PFSK-1 (cell line): Measurements from ENCODE around the gene CPXM1.

Source experiments
- FOXP2 ChIP-seq: optimal IDR thresholded peaks from 2 replicates; pipeline ENCODE3; 2011; ENCODE audit warnings: borderline replicate concordance, control low read depth, inconsistent platforms; ENCODE audit not compliant: insufficient read depth; ENCODE audit errors: extremely low read length, extremely low read depth
- POLR2AphosphoS5 ChIP-seq: IDR thresholded peaks from 2 replicates; pipeline ENCODE4 v1.6.1; 2012; ENCODE audit warnings: low read depth, mild to moderate bottlenecking, control low read depth, low read length, moderate library complexity
- SIN3A ChIP-seq: IDR thresholded peaks from 2 replicates; pipeline ENCODE4 v1.6.1; 2012; ENCODE audit warnings: mild to moderate bottlenecking, low read length, moderate library complexity, borderline replicate concordance; ENCODE audit not compliant: insufficient read depth
- TAF1 ChIP-seq: IDR thresholded peaks from 2 replicates; pipeline ENCODE4 v1.6.1; 2012; ENCODE audit warnings: low read length, control low read depth, borderline replicate concordance; ENCODE audit not compliant: insufficient read depth
- TF ChIP-seq, protein P1 (sequence below), 2 experiments: IDR thresholded peaks; 2 replicates each; pipeline versions ENCODE4 v1.6.1 to v1.8.0; 2011 to 2012; ENCODE audit warnings: low read depth in 2 of 2, low read length in 2 of 2, control low read depth in 1 of 2, inconsistent platforms in 1 of 2, mild to moderate bottlenecking in 1 of 2, moderate library complexity in 1 of 2; ENCODE audit not compliant: insufficient read depth in 1 of 2

Gene CPXM1

DNA sequence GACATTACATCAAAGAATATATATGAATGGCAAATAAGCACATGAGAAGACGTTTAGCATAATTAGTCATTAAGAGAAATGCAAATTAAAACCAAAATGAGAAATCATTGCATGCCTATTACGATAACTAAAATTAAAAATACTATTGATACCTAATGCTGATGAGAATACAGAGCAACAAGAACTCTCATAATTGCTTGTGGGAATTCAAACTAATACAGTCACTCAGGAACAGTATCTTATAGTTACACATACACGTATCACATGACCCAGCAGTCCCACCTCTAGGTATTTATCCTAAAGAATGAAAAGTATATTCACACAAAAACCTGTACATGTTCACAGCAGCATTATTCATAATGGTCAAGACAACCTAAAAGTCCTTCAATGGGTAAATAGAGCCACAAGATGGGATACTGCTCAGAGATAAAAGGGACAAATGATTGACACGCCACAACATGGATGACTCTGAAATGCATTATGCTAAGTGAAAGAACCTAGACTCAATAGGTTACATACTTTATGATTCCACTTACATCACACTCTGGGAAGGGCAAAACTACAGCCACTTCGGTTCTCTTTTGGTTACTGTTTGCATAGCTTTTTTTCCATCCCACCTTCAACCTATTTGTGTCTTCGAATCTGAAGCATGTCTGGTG lies 16.4 kb downstream of the CPXM1 start:
- TF ChIP-seq SIN3A: no peak
- TF ChIP-seq, protein P1, sequence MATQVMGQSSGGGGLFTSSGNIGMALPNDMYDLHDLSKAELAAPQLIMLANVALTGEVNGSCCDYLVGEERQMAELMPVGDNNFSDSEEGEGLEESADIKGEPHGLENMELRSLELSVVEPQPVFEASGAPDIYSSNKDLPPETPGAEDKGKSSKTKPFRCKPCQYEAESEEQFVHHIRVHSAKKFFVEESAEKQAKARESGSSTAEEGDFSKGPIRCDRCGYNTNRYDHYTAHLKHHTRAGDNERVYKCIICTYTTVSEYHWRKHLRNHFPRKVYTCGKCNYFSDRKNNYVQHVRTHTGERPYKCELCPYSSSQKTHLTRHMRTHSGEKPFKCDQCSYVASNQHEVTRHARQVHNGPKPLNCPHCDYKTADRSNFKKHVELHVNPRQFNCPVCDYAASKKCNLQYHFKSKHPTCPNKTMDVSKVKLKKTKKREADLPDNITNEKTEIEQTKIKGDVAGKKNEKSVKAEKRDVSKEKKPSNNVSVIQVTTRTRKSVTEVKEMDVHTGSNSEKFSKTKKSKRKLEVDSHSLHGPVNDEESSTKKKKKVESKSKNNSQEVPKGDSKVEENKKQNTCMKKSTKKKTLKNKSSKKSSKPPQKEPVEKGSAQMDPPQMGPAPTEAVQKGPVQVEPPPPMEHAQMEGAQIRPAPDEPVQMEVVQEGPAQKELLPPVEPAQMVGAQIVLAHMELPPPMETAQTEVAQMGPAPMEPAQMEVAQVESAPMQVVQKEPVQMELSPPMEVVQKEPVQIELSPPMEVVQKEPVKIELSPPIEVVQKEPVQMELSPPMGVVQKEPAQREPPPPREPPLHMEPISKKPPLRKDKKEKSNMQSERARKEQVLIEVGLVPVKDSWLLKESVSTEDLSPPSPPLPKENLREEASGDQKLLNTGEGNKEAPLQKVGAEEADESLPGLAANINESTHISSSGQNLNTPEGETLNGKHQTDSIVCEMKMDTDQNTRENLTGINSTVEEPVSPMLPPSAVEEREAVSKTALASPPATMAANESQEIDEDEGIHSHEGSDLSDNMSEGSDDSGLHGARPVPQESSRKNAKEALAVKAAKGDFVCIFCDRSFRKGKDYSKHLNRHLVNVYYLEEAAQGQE (IDR thresholded peaks at IDR 0.05; ENCODE audit: insufficient read depth in 1 of 2, low read depth in 2 of 2, low read length in 2 of 2): no peak
- TF ChIP-seq POLR2AphosphoS5: no peak
- TF ChIP-seq TAF1: no peak
- no peak for TF ChIP-seq FOXP2

DNA sequence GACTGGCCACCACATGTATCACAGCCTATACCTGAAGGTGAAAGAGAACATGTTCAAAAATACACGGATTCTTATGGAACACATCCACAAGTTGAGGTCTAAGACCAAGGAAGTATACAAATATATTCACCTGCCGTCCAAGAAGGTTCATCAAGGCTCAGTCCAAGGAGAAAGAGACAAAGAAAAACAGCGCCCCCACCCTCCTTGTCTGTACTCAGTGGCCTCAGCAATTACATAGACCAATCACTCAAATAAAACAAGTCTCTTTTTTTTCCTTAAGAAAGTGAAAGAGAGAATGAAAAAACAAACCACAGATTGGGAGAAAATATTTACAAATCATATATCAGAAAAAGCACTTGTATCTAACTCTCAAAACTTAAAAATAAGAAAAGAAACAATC lies 19.5 kb downstream of the CPXM1 start:
- TF ChIP-seq TAF1 (no peak), POLR2AphosphoS5 (no peak)

DNA sequence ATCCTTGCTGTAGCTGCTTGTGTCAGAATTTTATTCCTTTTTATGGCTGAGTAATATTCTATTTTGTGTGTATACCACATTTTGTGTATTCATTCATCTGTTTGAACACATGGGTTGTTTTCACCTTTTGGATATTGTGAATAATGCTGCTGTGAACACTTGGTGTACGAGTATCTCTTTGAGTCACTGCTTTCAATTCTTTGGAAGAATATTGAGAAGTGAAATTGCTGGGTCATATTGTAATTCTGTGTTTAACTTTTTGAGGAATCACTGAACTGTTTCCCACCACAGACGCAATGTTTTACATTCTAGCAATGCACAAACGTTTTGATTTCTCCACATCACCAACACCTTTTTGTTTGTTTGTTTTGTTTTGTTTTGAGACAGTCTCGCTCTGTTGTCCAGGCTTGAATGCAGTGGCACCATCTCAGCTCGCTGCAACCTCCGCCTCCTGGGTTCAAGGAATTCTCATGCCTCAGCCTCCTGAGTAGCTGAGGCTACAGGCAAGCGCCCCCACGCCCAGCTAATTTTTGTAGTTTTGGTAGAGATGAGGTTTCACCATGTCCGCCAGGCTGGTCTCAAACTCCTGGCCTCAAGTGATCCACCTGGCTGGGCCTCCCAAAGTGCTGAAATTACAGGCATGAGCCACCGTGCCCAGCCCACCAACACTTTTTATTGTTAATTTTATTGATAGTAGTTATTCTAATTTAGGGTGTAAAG lies 21.7 kb downstream of the CPXM1 start:
- TF ChIP-seq SIN3A (no peak), TAF1 (no peak), POLR2AphosphoS5 (no peak), FOXP2 (no peak)
- TF ChIP-seq, protein P1 (IDR thresholded peaks at IDR 0.05; ENCODE audit: insufficient read depth in 1 of 2, low read depth in 2 of 2, low read length in 2 of 2): no peak

DNA sequence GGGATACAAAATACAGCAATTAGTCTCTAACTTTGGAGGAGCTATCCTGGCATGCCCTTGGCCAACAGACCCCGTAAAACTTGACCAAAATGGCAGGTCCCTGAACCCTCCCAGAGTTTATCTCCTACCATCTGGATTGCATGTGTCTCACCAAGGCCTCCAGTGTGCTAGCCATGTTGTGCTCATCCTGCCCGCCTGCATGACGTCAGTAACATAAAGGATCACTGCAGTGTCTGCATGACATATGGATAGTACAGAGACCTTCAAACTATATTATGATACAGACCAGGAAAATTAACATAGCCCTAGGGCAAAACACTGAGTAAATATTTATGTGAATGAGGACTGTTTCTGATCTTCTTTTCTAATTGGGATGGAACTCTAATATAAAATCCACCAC lies 25.3 kb downstream of the CPXM1 start:
- TF ChIP-seq, protein P1 (IDR thresholded peaks at IDR 0.05; ENCODE audit: insufficient read depth in 1 of 2, low read depth in 2 of 2, low read length in 2 of 2): no peak
- TF ChIP-seq POLR2AphosphoS5: no peak
- no peak for TF ChIP-seq FOXP2
- no peak for TF ChIP-seq SIN3A
- no peak for TF ChIP-seq TAF1

DNA sequence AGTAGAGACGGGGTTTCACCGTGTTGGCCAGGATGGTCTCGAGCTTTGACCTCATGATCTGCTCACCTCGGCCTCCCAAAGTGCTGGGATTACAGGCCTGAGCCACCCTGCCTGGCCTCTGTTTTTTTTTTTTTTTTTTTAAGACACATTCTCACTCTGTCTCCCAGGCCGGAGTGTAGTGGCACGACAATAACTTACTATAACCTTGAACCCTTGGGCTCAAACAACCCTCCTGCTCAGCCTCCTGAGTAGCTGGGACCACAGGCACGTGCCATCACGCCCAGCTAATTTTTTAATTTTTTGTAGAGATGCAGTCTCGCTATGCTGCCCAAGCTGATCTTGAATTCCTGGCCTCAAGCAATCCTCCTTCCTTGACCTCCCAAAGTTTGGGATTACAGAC lies 26.6 kb downstream of the CPXM1 start:
- TF ChIP-seq TAF1: no peak
- no peak for TF ChIP-seq FOXP2
- TF ChIP-seq, protein P1 (IDR thresholded peaks at IDR 0.05; ENCODE audit: insufficient read depth in 1 of 2, low read depth in 2 of 2, low read length in 2 of 2): no peak
- no peak for TF ChIP-seq POLR2AphosphoS5
- no peak for TF ChIP-seq SIN3A
